ENCODE results near the gene KRT222. TPM values are rescaled to one million over a fixed set of nuclear protein-coding genes. Genes with fewer than 3 reads are reported as not detected.

Gene KRT222
- total and polyA plus RNA-seq, 2 of the 13 experiments (the other 11 are each of a cell fraction or from before 2014, with no cell fraction given), result not detected

- TF ChIP-seq E2F2 (CRISPR knock-in tag; IDR thresholded peaks at IDR 0.05; ENCODE audit: borderline replicate concordance) (peak; percentile 46; the same call in 1 of the 2 replicates), ZNF282 (IDR thresholded peaks at IDR 0.05; ENCODE audit: partially characterized antibody) (no peak), ZSCAN30 (CRISPR knock-in tag; IDR thresholded peaks at IDR 0.05) (peak; percentile 94; the same call in 1 of the 2 replicates), GLI4 (CRISPR knock-in tag; IDR thresholded peaks at IDR 0.05; ENCODE audit: borderline replicate concordance) (peak; percentile 79; the same call in 1 of the 2 replicates), BRCA1 (CRISPR knock-in tag; IDR thresholded peaks at IDR 0.05) (peak; percentile 20; the same call in 1 of the 2 replicates), ZNF883 (CRISPR knock-in tag; IDR thresholded peaks at IDR 0.05; ENCODE audit: not compliant biosample characterization) (peak; percentile 98), ZSCAN22 (CRISPR knock-in tag; IDR thresholded peaks at IDR 0.05) (no peak), MEIS1 (CRISPR knock-in tag; IDR thresholded peaks at IDR 0.05; ENCODE audit: borderline replicate concordance) (0 out of 2 replicates have a peak, but pooled peaks have one; percentile 63), TP53 (CRISPR knock-in tag; conservative IDR thresholded peaks at IDR 0.05) (peak; percentile 48; the same call in 1 of the 2 replicates), SMAD1 (CRISPR knock-in tag; IDR thresholded peaks at IDR 0.05; ENCODE audit: borderline replicate concordance, low read depth) (0 out of 2 replicates have a peak, but pooled peaks have one; percentile 11), FOXA1 (IDR thresholded peaks at IDR 0.05) (no peak), FOXA1 (CRISPR knock-in tag; IDR thresholded peaks at IDR 0.05) (0 out of 2 replicates have a peak, but pooled peaks have one; percentile 18), TAF1 (CRISPR knock-in tag; IDR thresholded peaks at IDR 0.05) (peak; percentile 93), ZNF317 (CRISPR knock-in tag; IDR thresholded peaks at IDR 0.05) (no peak; the same call in none of the 2 replicates), GATAD1 (CRISPR knock-in tag; IDR thresholded peaks at IDR 0.05) (peak; percentile 77), ARHGAP35 (CRISPR knock-in tag; IDR thresholded peaks at IDR 0.05; ENCODE audit: borderline replicate concordance) (peak; percentile 61; the same call in 1 of the 2 replicates), HNF1B (CRISPR knock-in tag; IDR thresholded peaks at IDR 0.05) (no peak), ZNF225 (CRISPR knock-in tag; IDR thresholded peaks at IDR 0.05) (no peak; the same call in none of the 2 replicates), ZNF761 (CRISPR knock-in tag; conservative IDR thresholded peaks at IDR 0.05) (0 out of 2 replicates have a peak, but pooled peaks have one; percentile 4), UBTF (CRISPR knock-in tag; IDR thresholded peaks at IDR 0.05) (peak; percentile 98), ZNF30 (CRISPR knock-in tag; IDR thresholded peaks at IDR 0.05) (peak; percentile 81; the same call in 1 of the 2 replicates), RFX1 (IDR thresholded peaks at IDR 0.05) (no peak), JARID2 (CRISPR knock-in tag; IDR thresholded peaks at IDR 0.05; ENCODE audit: insufficient replicate concordance) (peak; percentile 90), LBX2 (CRISPR knock-in tag; IDR thresholded peaks at IDR 0.05; ENCODE audit: borderline replicate concordance) (peak; percentile 22; the same call in 1 of the 2 replicates), ZNF143 (CRISPR knock-in tag; IDR thresholded peaks at IDR 0.05) (0 out of 2 replicates have a peak, but pooled peaks have one; percentile 7)
Measured at GRCh38 chr17:40647624-40648383, 17.2 kb downstream of the KRT222 start, which contains the start of gene SMARCE1 (continued).

All from HepG2 (cell line).